ENCODE data around the gene CACNA2D2. TPM values are rescaled to one million over a fixed set of nuclear protein-coding genes. Genes with fewer than 3 reads are reported as not detected.

CACNA2D2 gene
- total RNA-seq, 1 experiment from 2014 or later, result 22.0 TPM

- TF ChIP-seq PREB (CRISPR knock-in tag; IDR thresholded peaks at IDR 0.05; ENCODE audit: borderline replicate concordance), result no peak
- no peak for TF ChIP-seq ARID4B (CRISPR knock-in tag; IDR thresholded peaks at IDR 0.05; ENCODE audit: borderline replicate concordance)
- TF ChIP-seq CREB1 (CRISPR knock-in tag; IDR thresholded peaks at IDR 0.05), result no peak
Observed at GRCh38 chr3:50470658-50471057, 32.8 kb downstream of the CACNA2D2 start (continued).

GRCh38 chr3:50467919-50468318, 35.5 kb downstream of the CACNA2D2 start:
- peaks cover 6% of the 10 kb centered on the region for H3K4me1 Mint-ChIP-seq
- H3K9me3 Mint-ChIP-seq, result no peaks in the 10 kb centered on the region
- CTCF ChIA-PET, result interaction anchor here (1.0 to 1.5 kb wide), 2 partner anchors 31 to 82 kb away, joined by 3 read pairs; no protein-coding TSS in a partner anchor
- POLR2A ChIA-PET, result no interaction called here
- TF ChIP-seq E2F4 (CRISPR knock-in tag; IDR thresholded peaks at IDR 0.05; ENCODE audit: borderline replicate concordance, low read depth) (no peak), ZNF317 (CRISPR knock-in tag; IDR thresholded peaks at IDR 0.05; ENCODE audit: borderline replicate concordance, low read depth) (no peak), TP53 (CRISPR knock-in tag; IDR thresholded peaks at IDR 0.05) (no peak), IRF2 (CRISPR knock-in tag; IDR thresholded peaks at IDR 0.05; ENCODE audit: borderline replicate concordance, low read depth) (no peak), SOX15 (CRISPR knock-in tag; IDR thresholded peaks at IDR 0.05) (no peak), GABPB1 (CRISPR knock-in tag; IDR thresholded peaks at IDR 0.05) (no peak), ZNF425 (CRISPR knock-in tag; conservative IDR thresholded peaks at IDR 0.05) (no peak), ZNF396 (CRISPR knock-in tag; IDR thresholded peaks at IDR 0.05; ENCODE audit: borderline replicate concordance) (no peak), SP1 (CRISPR knock-in tag; conservative IDR thresholded peaks at IDR 0.05) (no peak), ZNF671 (CRISPR knock-in tag; IDR thresholded peaks at IDR 0.05) (no peak), MLX (CRISPR knock-in tag; IDR thresholded peaks at IDR 0.05) (no peak)
- ATAC-seq, result no peak
- no peaks in the 10 kb centered on the region for H3K27me3 Mint-ChIP-seq (ENCODE audit: low read depth)
- no peak for DNase-seq (ENCODE audit: low spot score)
- H3K27ac Mint-ChIP-seq, result peak overlapping the region; percentile 79; the same call in 1 of the 2 replicates
- H3K36me3 Mint-ChIP-seq, result no peaks in the 10 kb centered on the region
- no peak overlapping the region for H3K4me3 Mint-ChIP-seq

GRCh38 chr3:50466177-50466576, 37.3 kb downstream of the CACNA2D2 start:
- Mint-ChIP-seq H3K4me3 (no peak overlapping the region), H3K9me3 (no peaks in the 10 kb centered on the region), H3K27me3 (ENCODE audit: low read depth) (no peaks in the 10 kb centered on the region), H3K27ac (no peak overlapping the region), H3K4me1 (peaks cover 13% of the 10 kb centered on the region), H3K36me3 (no peaks in the 10 kb centered on the region)
- ChIA-PET CTCF (interaction anchor here (0.8 to 2.2 kb wide), 8 partner anchors 12 to 85 kb away, joined by 3 to 10 read pairs (median 4); no protein-coding TSS in a partner anchor), POLR2A (no interaction called here)
- ATAC-seq (peak; percentile 38), DNase-seq (ENCODE audit: low spot score) (no peak)
- TF ChIP-seq OVOL2 (CRISPR knock-in tag; IDR thresholded peaks at IDR 0.05; ENCODE audit: borderline replicate concordance) (no peak), FOXJ3 (CRISPR knock-in tag; IDR thresholded peaks at IDR 0.05; ENCODE audit: borderline replicate concordance) (no peak), E2F5 (CRISPR knock-in tag; IDR thresholded peaks at IDR 0.05) (no peak), ZNF425 (CRISPR knock-in tag; conservative IDR thresholded peaks at IDR 0.05) (no peak), JUN (CRISPR knock-in tag; IDR thresholded peaks at IDR 0.05) (no peak), SOX15 (CRISPR knock-in tag; IDR thresholded peaks at IDR 0.05) (no peak)
